HFF-Myc (cell line): ENCODE measurements around the gene NPDC1.
A peak's percentile ranks its signal among the peaks of the same experiment; 100 is the strongest.
"Not testable (repeated sequence)": the region's sequence is repeated elsewhere in the genome, so short reads cannot be mapped to it uniquely, and the experiment has no call there.

ENCODE experiments used
- DNase-seq: peaks from one replicate; pipeline ENCODE4 v3.0.0-alpha.2; 2011; ENCODE audit warnings: low read depth; ENCODE audit errors: extremely low read depth
- H3K4me3 ChIP-seq: replicated peaks from 2 replicates; pipeline ENCODE4 v1.5.1; 2011; ENCODE audit warnings: low read depth, mild to moderate bottlenecking, control low read depth, low read length
- TF ChIP-seq, protein P1 (sequence below): IDR thresholded peaks from 2 replicates; pipeline ENCODE4 v1.5.1; 2012; ENCODE audit warnings: mild to moderate bottlenecking, low read depth, low read length, control low read depth; ENCODE audit errors: missing control alignments

NPDC1 gene

DNA sequence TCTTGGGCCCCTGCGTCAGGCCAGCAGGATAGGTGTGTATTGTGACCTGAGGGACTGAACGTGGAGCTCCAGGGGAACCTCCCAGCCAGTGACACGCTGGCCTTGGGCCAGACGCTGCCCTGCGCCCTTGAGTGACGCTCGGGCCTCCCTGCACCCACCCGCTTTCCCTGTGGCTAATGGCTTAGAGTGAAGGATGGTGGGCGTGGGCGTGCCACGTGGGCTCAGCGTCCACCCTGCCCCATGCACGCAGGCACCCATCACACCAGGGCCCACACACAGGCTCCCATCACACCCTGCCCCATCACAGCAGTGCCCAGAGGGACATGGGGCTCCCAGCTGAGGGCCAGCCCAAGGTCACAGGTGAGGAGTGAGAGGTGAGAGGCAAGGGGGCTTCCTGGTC lies 8.9 kb downstream of the NPDC1 start:
- TF ChIP-seq, protein P1, sequence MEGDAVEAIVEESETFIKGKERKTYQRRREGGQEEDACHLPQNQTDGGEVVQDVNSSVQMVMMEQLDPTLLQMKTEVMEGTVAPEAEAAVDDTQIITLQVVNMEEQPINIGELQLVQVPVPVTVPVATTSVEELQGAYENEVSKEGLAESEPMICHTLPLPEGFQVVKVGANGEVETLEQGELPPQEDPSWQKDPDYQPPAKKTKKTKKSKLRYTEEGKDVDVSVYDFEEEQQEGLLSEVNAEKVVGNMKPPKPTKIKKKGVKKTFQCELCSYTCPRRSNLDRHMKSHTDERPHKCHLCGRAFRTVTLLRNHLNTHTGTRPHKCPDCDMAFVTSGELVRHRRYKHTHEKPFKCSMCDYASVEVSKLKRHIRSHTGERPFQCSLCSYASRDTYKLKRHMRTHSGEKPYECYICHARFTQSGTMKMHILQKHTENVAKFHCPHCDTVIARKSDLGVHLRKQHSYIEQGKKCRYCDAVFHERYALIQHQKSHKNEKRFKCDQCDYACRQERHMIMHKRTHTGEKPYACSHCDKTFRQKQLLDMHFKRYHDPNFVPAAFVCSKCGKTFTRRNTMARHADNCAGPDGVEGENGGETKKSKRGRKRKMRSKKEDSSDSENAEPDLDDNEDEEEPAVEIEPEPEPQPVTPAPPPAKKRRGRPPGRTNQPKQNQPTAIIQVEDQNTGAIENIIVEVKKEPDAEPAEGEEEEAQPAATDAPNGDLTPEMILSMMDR, result no peak
- no peak for DNase-seq
- no peak overlapping the region for H3K4me3 ChIP-seq

GRCh38 chr9:137035937-137036336 lies 10.0 kb downstream of the NPDC1 start:
- DNase-seq, result no peak
- H3K4me3 ChIP-seq, result no peak overlapping the region
- TF ChIP-seq, protein P1, result no peak

DNA sequence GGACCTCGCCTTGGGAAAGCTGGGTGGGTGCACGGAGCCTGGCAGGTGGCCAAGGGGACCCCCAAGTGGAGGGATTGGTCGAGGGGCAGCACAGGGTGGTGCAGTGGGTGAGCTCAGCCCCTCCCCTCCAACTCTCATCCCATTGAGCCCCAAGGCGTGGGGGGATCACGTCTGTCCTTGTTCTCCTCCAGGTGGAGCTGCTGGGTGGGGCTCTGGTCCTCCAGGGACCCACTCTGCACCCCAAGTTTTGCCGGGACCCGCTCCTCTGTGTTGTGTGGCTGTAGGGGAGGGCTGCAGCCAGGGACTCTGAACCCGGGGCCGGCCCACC lies 10.5 kb downstream of the NPDC1 start:
- TF ChIP-seq, protein P1, result no peak
- no peak for DNase-seq
- H3K4me3 ChIP-seq, result no peak overlapping the region

GRCh38 chr9:137034709-137035506 lies 11.1 kb downstream of the NPDC1 start:
- TF ChIP-seq, protein P1, result peak; percentile 92
- DNase-seq, result peak; percentile 49
- H3K4me3 ChIP-seq, result no peak overlapping the region

- TF ChIP-seq, protein P1, result no peak
- H3K4me3 ChIP-seq, result no peak overlapping the region
- no peak for DNase-seq
Measured at GRCh38 chr9:137034039-137034708, 11.8 kb downstream of the NPDC1 start.

DNA sequence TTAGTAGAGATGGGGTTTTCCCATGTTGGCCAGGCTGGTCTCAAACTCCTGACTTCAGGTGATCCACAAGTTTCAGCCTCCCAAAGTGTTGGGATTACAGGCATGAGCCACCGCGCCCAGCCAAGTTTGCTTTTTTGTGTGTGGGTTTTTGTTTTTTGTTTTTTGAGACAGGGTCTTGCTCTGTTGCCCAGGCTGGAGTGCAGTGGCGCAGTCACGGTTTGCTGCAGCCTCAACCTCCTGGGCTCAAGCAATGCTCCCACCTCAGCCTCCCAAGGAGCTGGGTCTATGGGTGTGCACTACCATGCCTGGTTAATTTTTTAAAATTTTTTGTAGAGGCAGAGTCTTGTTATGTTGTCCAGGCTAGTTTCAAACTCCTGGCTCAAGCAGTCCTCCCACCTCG lies 12.5 kb downstream of the NPDC1 start:
- not testable (repeated sequence) for H3K4me3 ChIP-seq

GRCh38 chr9:137032858-137033257 lies 13.1 kb downstream of the NPDC1 start:
- TF ChIP-seq, protein P1, result no peak
- H3K4me3 ChIP-seq, result no peak overlapping the region
- no peak for DNase-seq

More for the DNA sequence above, 12.5 kb downstream of the NPDC1 start:
- not testable (repeated sequence) for DNase-seq
